ENCODE results near the gene CDRT4.

Gene CDRT4

GRCh38 chr17:15388356-15389041, 78.9 kb downstream of the CDRT4 start:
- Histone ChIP-seq H3K9me3 (ENCODE audit: control insufficient read depth, insufficient read depth, low read length) (no peaks in the 10 kb centered on the region), H3K4me2 (ENCODE audit: low read length) (no peak overlapping the region), H3K27me3 (ENCODE audit: control insufficient read depth, low read length) (no peaks in the 10 kb centered on the region), H3K4me1 (ENCODE audit: control insufficient read depth, low read length) (no peaks in the 10 kb centered on the region), H3K27ac (ENCODE audit: low read depth, low read length) (no peak overlapping the region), H3K9me2 (replicated peaks; ENCODE audit: control insufficient read depth, low read length) (no peaks in the 10 kb centered on the region), H3K36me3 (ENCODE audit: control insufficient read depth, low read length) (no peaks in the 10 kb centered on the region), H4K20me1 (ENCODE audit: control insufficient read depth, insufficient read depth, low read depth, low read length) (no peaks in the 10 kb centered on the region), H3F3A (ENCODE audit: control insufficient read depth, insufficient read depth) (no peaks in the 10 kb centered on the region), H3K79me2 (ENCODE audit: control insufficient read depth, low read length) (no peaks in the 10 kb centered on the region), H3K4me3 (ENCODE audit: low read length) (no peak overlapping the region)
- no peak for TF ChIP-seq EZH2phosphoT487 (IDR thresholded peaks at IDR 0.05; ENCODE audit: borderline replicate concordance, low read length)
- TF ChIP-seq CTCF (IDR thresholded peaks at IDR 0.05; ENCODE audit: low read depth, low read length, poor library complexity, severe bottlenecking): no peak

GRCh38 chr17:15386083-15386482, 81.3 kb downstream of the CDRT4 start:
- no peaks in the 10 kb centered on the region for H3K9me3 ChIP-seq (ENCODE audit: control insufficient read depth, insufficient read depth, low read length)
- no peaks in the 10 kb centered on the region for H4K20me1 ChIP-seq (ENCODE audit: control insufficient read depth, insufficient read depth, low read depth, low read length)
- no peak overlapping the region for H3K4me2 ChIP-seq (ENCODE audit: low read length)
- TF ChIP-seq CTCF (IDR thresholded peaks at IDR 0.05; ENCODE audit: low read depth, low read length, poor library complexity, severe bottlenecking): no peak
- no peaks in the 10 kb centered on the region for H3F3A ChIP-seq (ENCODE audit: control insufficient read depth, insufficient read depth)
- H3K4me1 ChIP-seq (ENCODE audit: control insufficient read depth, low read length): no peaks in the 10 kb centered on the region
- H3K27me3 ChIP-seq (ENCODE audit: control insufficient read depth, low read length): no peaks in the 10 kb centered on the region
- H3K36me3 ChIP-seq (ENCODE audit: control insufficient read depth, low read length): no peaks in the 10 kb centered on the region
- no peak overlapping the region for H3K4me3 ChIP-seq (ENCODE audit: low read length)
- no peaks in the 10 kb centered on the region for H3K79me2 ChIP-seq (ENCODE audit: control insufficient read depth, low read length)
- no peak overlapping the region for H3K27ac ChIP-seq (ENCODE audit: low read depth, low read length)
- H3K9me2 ChIP-seq (replicated peaks; ENCODE audit: control insufficient read depth, low read length): no peaks in the 10 kb centered on the region
